ENCODE data around the gene SLC26A11. TPM values are rescaled to one million over a fixed set of nuclear protein-coding genes. Genes with fewer than 3 reads are reported as not detected.
"Not testable (repeated sequence)": the region's sequence is repeated elsewhere in the genome, so short reads cannot be mapped to it uniquely, and the experiment has no call there.

The SLC26A11 gene
- total RNA-seq, 1 experiment from 2014 or later, result 26.5 TPM

DNA sequence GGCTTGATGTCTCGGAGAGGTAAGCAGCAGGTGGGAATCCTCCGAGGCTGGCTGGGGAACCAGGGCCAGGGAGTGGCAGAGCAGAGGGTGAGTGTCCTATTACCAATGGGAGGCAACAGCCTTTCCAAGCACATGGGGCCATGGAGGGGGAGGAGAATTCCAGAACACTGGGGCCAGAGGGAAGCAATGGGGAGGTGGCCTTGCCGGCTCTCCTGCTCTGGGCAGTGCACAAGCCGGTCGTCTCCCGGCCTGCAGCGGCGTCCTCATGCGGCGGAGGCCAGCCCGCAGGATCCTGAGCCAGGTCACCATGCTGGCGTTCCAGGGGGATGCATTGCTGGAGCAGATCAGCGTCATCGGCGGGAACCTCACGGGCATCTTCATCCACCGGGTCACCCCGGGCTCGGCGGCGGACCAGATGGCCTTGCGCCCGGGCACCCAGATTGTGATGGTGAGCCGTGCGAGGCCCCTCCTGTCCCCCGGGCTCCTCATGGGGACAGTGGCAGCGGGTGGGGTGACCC is 22.0 kb upstream of the SLC26A11 start:
- peaks cover 4% of the 10 kb centered on the region for H3K27me3 Mint-ChIP-seq (ENCODE audit: low read depth)
- Histone ChIP-seq H3K27ac (ENCODE audit: insufficient read length, low read depth, low read length) (no peak overlapping the region), H3K9me3 (ENCODE audit: control insufficient read depth, low read depth, low read length) (no peaks in the 10 kb centered on the region), H3K79me2 (ENCODE audit: insufficient read depth, low read length) (no peaks in the 10 kb centered on the region), H2BK120ac (ENCODE audit: low read depth, low read length, poor library complexity, severe bottlenecking) (no peak overlapping the region), H4K91ac (ENCODE audit: insufficient read length, low read depth, low read length) (no peak overlapping the region), H3K56ac (ENCODE audit: insufficient read length, low read depth, low read length) (no peak overlapping the region), H3K4me1 (ENCODE audit: insufficient read depth, low read length) (no peaks in the 10 kb centered on the region), H3T11ph (ENCODE audit: low read length) (no peak overlapping the region), H3K4me2 (ENCODE audit: insufficient read depth, insufficient read length, low read length) (no peak overlapping the region), H4K5ac (ENCODE audit: insufficient read length, low read depth, low read length) (no peak overlapping the region), H3K79me1 (ENCODE audit: insufficient read depth, low read depth, low read length, poor library complexity, severe bottlenecking) (no peaks in the 10 kb centered on the region), H3K14ac (ENCODE audit: insufficient read depth, low read length) (no peak overlapping the region), H2BK20ac (ENCODE audit: low read depth, low read length, poor library complexity, severe bottlenecking) (no peak overlapping the region), H3K4ac (ENCODE audit: low read depth, low read length) (no peak overlapping the region), H3K23ac (ENCODE audit: insufficient read length, low read depth, low read length) (no peak overlapping the region), H4K20me1 (ENCODE audit: control insufficient read depth, insufficient read depth, insufficient read length) (no peaks in the 10 kb centered on the region), H2BK15ac (ENCODE audit: low read depth, low read length) (no peak overlapping the region), H3K18ac (ENCODE audit: insufficient read length, low read depth, low read length) (no peak overlapping the region), H4K8ac (replicated peaks; ENCODE audit: insufficient read length, low read depth, low read length) (no peak overlapping the region), H2AFZ (ENCODE audit: low read length) (no peak overlapping the region), H2BK5ac (ENCODE audit: insufficient read length, low read length) (no peak overlapping the region), H3K9ac (ENCODE audit: extremely low read depth, insufficient read length, low read length) (no peak overlapping the region), H2AK5ac (ENCODE audit: insufficient read length, low read length) (no peak overlapping the region), H2BK12ac (ENCODE audit: insufficient read length, low read depth, low read length) (no peak overlapping the region), H3K27me3 (ENCODE audit: insufficient read depth, low read length) (no peaks in the 10 kb centered on the region), H3K23me2 (ENCODE audit: insufficient read length, low read depth, low read length, poor library complexity, severe bottlenecking) (no peaks in the 10 kb centered on the region)
- H3K4me1 Mint-ChIP-seq, result peaks cover 7 to 10% of the 10 kb centered on the region in 2 experiments
- no peak overlapping the region for H3K4me3 Mint-ChIP-seq
- peaks cover 0 to 8% (median 3%) of the 10 kb centered on the region in 3 experiments; a peak in 4 of 7 replicates for H3K36me3 Mint-ChIP-seq (ENCODE audit: insufficient read depth in 1 of 3, low read depth in 3 of 3)
- H3K9me3 Mint-ChIP-seq, result 0 out of 5 replicates have a peak, but pooled peaks cover 0 to 2% of the 10 kb centered on the region in 2 experiments
- no CpG with 5 or more reads among the region's 27 CpGs for WGBS (ENCODE audit: extremely low coverage, insufficient read length, low lambda C conversion rate)
- TF ChIP-seq, protein P1, sequence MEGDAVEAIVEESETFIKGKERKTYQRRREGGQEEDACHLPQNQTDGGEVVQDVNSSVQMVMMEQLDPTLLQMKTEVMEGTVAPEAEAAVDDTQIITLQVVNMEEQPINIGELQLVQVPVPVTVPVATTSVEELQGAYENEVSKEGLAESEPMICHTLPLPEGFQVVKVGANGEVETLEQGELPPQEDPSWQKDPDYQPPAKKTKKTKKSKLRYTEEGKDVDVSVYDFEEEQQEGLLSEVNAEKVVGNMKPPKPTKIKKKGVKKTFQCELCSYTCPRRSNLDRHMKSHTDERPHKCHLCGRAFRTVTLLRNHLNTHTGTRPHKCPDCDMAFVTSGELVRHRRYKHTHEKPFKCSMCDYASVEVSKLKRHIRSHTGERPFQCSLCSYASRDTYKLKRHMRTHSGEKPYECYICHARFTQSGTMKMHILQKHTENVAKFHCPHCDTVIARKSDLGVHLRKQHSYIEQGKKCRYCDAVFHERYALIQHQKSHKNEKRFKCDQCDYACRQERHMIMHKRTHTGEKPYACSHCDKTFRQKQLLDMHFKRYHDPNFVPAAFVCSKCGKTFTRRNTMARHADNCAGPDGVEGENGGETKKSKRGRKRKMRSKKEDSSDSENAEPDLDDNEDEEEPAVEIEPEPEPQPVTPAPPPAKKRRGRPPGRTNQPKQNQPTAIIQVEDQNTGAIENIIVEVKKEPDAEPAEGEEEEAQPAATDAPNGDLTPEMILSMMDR (conservative IDR thresholded peaks at IDR 0.05), result no peak
- H3K27ac Mint-ChIP-seq, result peak overlapping the region in 2 of 3 experiments; percentile 49 to 84; a peak in 3 of 7 replicates
- peak; percentile 74 for DNase-seq

DNA sequence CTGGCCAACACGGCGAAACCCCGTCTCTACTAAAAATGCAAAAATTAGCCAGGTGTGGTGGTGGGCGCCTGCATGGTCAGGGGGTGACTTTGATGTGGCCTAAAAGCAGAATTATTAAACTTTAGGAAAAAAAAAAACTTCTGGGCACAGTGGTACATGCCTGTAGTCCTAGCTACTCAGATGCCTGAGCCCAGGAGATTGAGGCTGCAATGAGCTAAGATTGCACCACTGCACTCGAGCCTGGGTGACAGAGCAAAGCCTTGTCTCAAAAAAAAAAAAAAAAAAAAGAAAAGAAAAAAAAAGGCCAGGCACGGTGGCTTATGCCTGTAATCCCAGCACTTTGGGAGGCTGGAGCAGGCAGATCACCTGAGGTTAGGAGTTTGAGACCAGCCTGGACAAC is 20.9 kb upstream of the SLC26A11 start:
- H3K27me3 Mint-ChIP-seq (ENCODE audit: low read depth); H3K79me2 ChIP-seq (ENCODE audit: insufficient read depth, low read length); H3K14ac ChIP-seq (ENCODE audit: insufficient read depth, low read length); H3K56ac ChIP-seq (ENCODE audit: insufficient read length, low read depth, low read length); H2AK5ac ChIP-seq (ENCODE audit: insufficient read length, low read length); H4K5ac ChIP-seq (ENCODE audit: insufficient read length, low read depth, low read length); H2BK120ac ChIP-seq (ENCODE audit: low read depth, low read length, poor library complexity, severe bottlenecking); H3K4ac ChIP-seq (ENCODE audit: low read depth, low read length); H3K27ac Mint-ChIP-seq; H3K9me3 Mint-ChIP-seq; H3K36me3 Mint-ChIP-seq (ENCODE audit: insufficient read depth in 1 of 3, low read depth in 3 of 3); H3K27ac ChIP-seq (ENCODE audit: insufficient read length, low read depth, low read length); H4K8ac ChIP-seq (replicated peaks; ENCODE audit: insufficient read length, low read depth, low read length); H3K18ac ChIP-seq (ENCODE audit: insufficient read length, low read depth, low read length); H3K79me1 ChIP-seq (ENCODE audit: insufficient read depth, low read depth, low read length, poor library complexity, severe bottlenecking); H3K27me3 ChIP-seq (ENCODE audit: insufficient read depth, low read length); H3K9me3 ChIP-seq (ENCODE audit: control insufficient read depth, low read depth, low read length); H2BK5ac ChIP-seq (ENCODE audit: insufficient read length, low read length); H2BK20ac ChIP-seq (ENCODE audit: low read depth, low read length, poor library complexity, severe bottlenecking); H2BK12ac ChIP-seq (ENCODE audit: insufficient read length, low read depth, low read length); H3K23ac ChIP-seq (ENCODE audit: insufficient read length, low read depth, low read length); H3K9ac ChIP-seq (ENCODE audit: extremely low read depth, insufficient read length, low read length); H2BK15ac ChIP-seq (ENCODE audit: low read depth, low read length); H4K20me1 ChIP-seq (ENCODE audit: control insufficient read depth, insufficient read depth, insufficient read length); H3K23me2 ChIP-seq (ENCODE audit: insufficient read length, low read depth, low read length, poor library complexity, severe bottlenecking); H3K4me2 ChIP-seq (ENCODE audit: insufficient read depth, insufficient read length, low read length); H3T11ph ChIP-seq (ENCODE audit: low read length); DNase-seq; H3K4me1 Mint-ChIP-seq; H2AFZ ChIP-seq (ENCODE audit: low read length); H3K4me1 ChIP-seq (ENCODE audit: insufficient read depth, low read length); H4K91ac ChIP-seq (ENCODE audit: insufficient read length, low read depth, low read length); H3K4me3 Mint-ChIP-seq: not testable (repeated sequence)
- no CpG with 5 or more reads among the region's 6 CpGs for WGBS (ENCODE audit: extremely low coverage, insufficient read length, low lambda C conversion rate)
